K562 (cell line): ENCODE measurements around the gene HEY2. TPM values are rescaled to one million over a fixed set of nuclear protein-coding genes. Genes with fewer than 3 reads are reported as not detected.
A peak's percentile ranks its signal among the peaks of the same experiment; 100 is the strongest.

Experiments
- ARID3B ChIP-seq: fragments of 250-450 bp; sonication (Bioruptor Pico); IDR thresholded peaks from 2 replicates; pipeline ENCODE4 v1.4.0; 2020; ENCODE audit warnings: borderline replicate concordance
- CEBPG ChIP-seq, 3 experiments: fragments of 200-800 bp in 1 of 3; sonication (Bioruptor generic) in 1 of 3; sonication (generic) in 1 of 3; formaldehyde crosslinking in 1 of 3; IDR thresholded peaks in 2 of 3; conservative IDR thresholded peaks in 1 of 3; 2 replicates each; pipeline versions ENCODE4 v1.6.1 to v1.8.0; 2016 to 2022; ENCODE audit warnings: missing compliant biosample characterization in 2 of 3, missing genetic modification characterization in 2 of 3, mild to moderate bottlenecking in 1 of 3, missing genetic modification reagents in 1 of 3
- ETV5 ChIP-seq: sonication (generic); formaldehyde crosslinking; IDR thresholded peaks from 2 replicates; pipeline ENCODE4 v1.4.0; 2020; ENCODE audit warnings: low read depth, mild to moderate bottlenecking, missing genetic modification reagents
- EZH2 ChIP-seq: IDR thresholded peaks from 2 replicates; pipeline ENCODE4 v1.6.1; 2012; ENCODE audit warnings: low read depth, mild to moderate bottlenecking, inconsistent platforms, low read length, borderline replicate concordance
- KDM2B ChIP-seq: fragments of 250-450 bp; sonication (Bioruptor Pico); IDR thresholded peaks from 2 replicates; pipeline ENCODE4 v1.8.0; 2021; ENCODE audit warnings: mild to moderate bottlenecking, moderate library complexity
- PHB ChIP-seq: fragments of 250-450 bp; sonication (Bioruptor Pico); IDR thresholded peaks from 2 replicates; pipeline ENCODE4 v1.5.0; 2021
- PHF20 ChIP-seq: fragments of 450-650 bp; IDR thresholded peaks from 2 replicates; pipeline ENCODE4 v1.6.1; 2018; ENCODE audit not compliant: partially characterized antibody
- POLR2AphosphoS5 ChIP-seq: IDR thresholded peaks from 2 replicates; pipeline ENCODE4 v1.6.1; 2011; ENCODE audit warnings: mild to moderate bottlenecking, low read depth, low read length, moderate library complexity; ENCODE audit not compliant: control insufficient read depth, insufficient read depth
- PTBP1 ChIP-seq: fragments of 200-400 bp; formaldehyde crosslinking; IDR thresholded peaks from 2 replicates; pipeline ENCODE4 v1.6.1; 2017; ENCODE audit warnings: low read depth, low read length
- SFPQ ChIP-seq: fragments of 200-400 bp; formaldehyde crosslinking; IDR thresholded peaks from 2 replicates; pipeline ENCODE4 v1.6.1; 2017; ENCODE audit warnings: mild to moderate bottlenecking, low read depth, low read length, moderate library complexity
- SMAD2 ChIP-seq: fragments of 150-350 bp; IDR thresholded peaks from 2 replicates; pipeline ENCODE4 v1.6.1; 2014; ENCODE audit warnings: low read depth, mild to moderate bottlenecking, low read length
- SMARCE1 ChIP-seq: fragments of 450-650 bp; IDR thresholded peaks from 2 replicates; pipeline ENCODE4 v1.7.1; 2016; ENCODE audit warnings: mild to moderate bottlenecking
- SNIP1 ChIP-seq: fragments of 450-650 bp; IDR thresholded peaks from 2 replicates; pipeline ENCODE4 v1.7.1; 2017; ENCODE audit warnings: low read depth, mild to moderate bottlenecking
- STAG1 ChIP-seq: sonication (generic); formaldehyde crosslinking; IDR thresholded peaks from 2 replicates; pipeline ENCODE4 v1.5.0; 2020; ENCODE audit warnings: missing genetic modification reagents, borderline replicate concordance
- TCFL5 ChIP-seq: fragments of 250-450 bp; sonication (Bioruptor Pico); conservative IDR thresholded peaks from 2 replicates; pipeline ENCODE4 v1.6.1; 2021; ENCODE audit warnings: mild to moderate bottlenecking, moderate library complexity, matching md5 sums
- WHSC1 ChIP-seq: IDR thresholded peaks from one replicate; pipeline ENCODE4 v1.6.1; 2012; ENCODE audit warnings: low read length, control low read depth, inconsistent platforms
- YBX1 ChIP-seq: fragments of 450-650 bp; IDR thresholded peaks from 2 replicates; pipeline ENCODE4 v1.7.1; 2016; ENCODE audit warnings: mild to moderate bottlenecking
- ZEB2 ChIP-seq: fragments of 450-650 bp; IDR thresholded peaks from 2 replicates; pipeline ENCODE4 v1.6.1; 2016
- ZKSCAN8 ChIP-seq: fragments of 200-800 bp; sonication (Bioruptor generic); IDR thresholded peaks from 2 replicates; pipeline ENCODE4 v1.6.1; 2016; ENCODE audit warnings: missing genetic modification characterization, missing compliant biosample characterization
- ZNF316 ChIP-seq: fragments of 450-650 bp; IDR thresholded peaks from 2 replicates; pipeline ENCODE4 v1.6.1; 2016
- ZNF324 ChIP-seq: fragments of 250-450 bp; sonication (Bioruptor Pico); IDR thresholded peaks from 2 replicates; pipeline ENCODE4 v1.4.0; 2020; ENCODE audit warnings: mild to moderate bottlenecking
- ZZZ3 ChIP-seq: fragments of 450-650 bp; IDR thresholded peaks from 2 replicates; pipeline ENCODE4 v1.6.1; 2016; ENCODE audit warnings: antibody characterized with exemption, mild to moderate bottlenecking, moderate library complexity
- polyA plus RNA-seq, 8 experiments: library from polyadenylated mRNA; depleted of rRNA in 4 of 8; stranded (reverse) in 5 of 8; unstranded in 3 of 8; fragments of >200 nt; fragmentation: Nextera tagmentation in 2 of 8; fragmentation: Illumina TruSeq in 1 of 8; extraction: Ambion mirVana in 2 of 8; extraction: Trizol in 1 of 8; gene quantifications; 2 replicates each; pipeline versions ENCODE4 v1.2.1 to v1.2.3, GENCODE V29; 2011 to 2014; ENCODE audit warnings: inconsistent platforms in 1 of 8, missing spikeins in 1 of 8
- total RNA-seq, 7 experiments: library from RNA; depleted of rRNA in 6 of 7; stranded (reverse); fragments of >200 nt in 6 of 7; fragmentation: Illumina TruSeq in 2 of 7; extraction: Trizol in 2 of 7; gene quantifications; 2 replicates each; pipeline versions ENCODE4 v1.2.1 to v1.2.3, GENCODE V29; 2011 to 2021; ENCODE audit warnings: low replicate concordance in 1 of 7
- TF ChIP-seq, protein P1 (sequence below): sonication (generic); formaldehyde crosslinking; IDR thresholded peaks from 2 replicates; pipeline ENCODE4 v1.8.0; 2022; ENCODE audit warnings: missing genetic modification reagents, mild to moderate bottlenecking, borderline replicate concordance

HEY2 gene
- total and polyA plus RNA-seq, 9 of the 15 experiments (the other 6 are each of a cell fraction or from before 2014, with no cell fraction given), result 0.03 to 0.07 (median 0.06) TPM; not detected in 5

- TF ChIP-seq, protein P1, sequence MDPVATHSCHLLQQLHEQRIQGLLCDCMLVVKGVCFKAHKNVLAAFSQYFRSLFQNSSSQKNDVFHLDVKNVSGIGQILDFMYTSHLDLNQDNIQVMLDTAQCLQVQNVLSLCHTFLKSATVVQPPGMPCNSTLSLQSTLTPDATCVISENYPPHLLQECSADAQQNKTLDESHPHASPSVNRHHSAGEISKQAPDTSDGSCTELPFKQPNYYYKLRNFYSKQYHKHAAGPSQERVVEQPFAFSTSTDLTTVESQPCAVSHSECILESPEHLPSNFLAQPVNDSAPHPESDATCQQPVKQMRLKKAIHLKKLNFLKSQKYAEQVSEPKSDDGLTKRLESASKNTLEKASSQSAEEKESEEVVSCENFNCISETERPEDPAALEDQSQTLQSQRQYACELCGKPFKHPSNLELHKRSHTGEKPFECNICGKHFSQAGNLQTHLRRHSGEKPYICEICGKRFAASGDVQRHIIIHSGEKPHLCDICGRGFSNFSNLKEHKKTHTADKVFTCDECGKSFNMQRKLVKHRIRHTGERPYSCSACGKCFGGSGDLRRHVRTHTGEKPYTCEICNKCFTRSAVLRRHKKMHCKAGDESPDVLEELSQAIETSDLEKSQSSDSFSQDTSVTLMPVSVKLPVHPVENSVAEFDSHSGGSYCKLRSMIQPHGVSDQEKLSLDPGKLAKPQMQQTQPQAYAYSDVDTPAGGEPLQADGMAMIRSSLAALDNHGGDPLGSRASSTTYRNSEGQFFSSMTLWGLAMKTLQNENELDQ, result no peak
- TF ChIP-seq TCFL5, result no peak
- TF ChIP-seq CEBPG (CRISPR knock-in tag; IDR thresholded peaks at IDR 0.05), result peak; percentile 63; the same call in 1 of the 2 replicates
- peak in 1 of 2 experiments; percentile 37; a peak in 1 of 4 replicates for TF ChIP-seq CEBPG (tag; conservative IDR thresholded peaks at IDR 0.05 in 1 of 2, IDR thresholded peaks at IDR 0.05 in 1 of 2)
- TF ChIP-seq SFPQ, result no peak
- no peak for TF ChIP-seq WHSC1
- TF ChIP-seq ZNF324 (CRISPR knock-in tag), result no peak
- TF ChIP-seq PHB (CRISPR knock-in tag), result no peak
- no peak for TF ChIP-seq EZH2
- 0 out of 2 replicates have a peak, but pooled peaks have one; percentile 80 for TF ChIP-seq SMARCE1
- TF ChIP-seq POLR2AphosphoS5, result peak; percentile 87
- peak; percentile 85 for TF ChIP-seq ZNF316
- 0 out of 2 replicates have a peak, but pooled peaks have one; percentile 31 for TF ChIP-seq ZEB2
- TF ChIP-seq PHF20, result no peak
- no peak for TF ChIP-seq ARID3B (CRISPR knock-in tag)
- no peak for TF ChIP-seq KDM2B
- TF ChIP-seq STAG1 (CRISPR knock-in tag), result no peak
- no peak for TF ChIP-seq PTBP1
- TF ChIP-seq ETV5 (CRISPR knock-in tag), result 0 out of 2 replicates have a peak, but pooled peaks have one; percentile 21
- TF ChIP-seq ZZZ3, result no peak
- no peak for TF ChIP-seq YBX1
- TF ChIP-seq SNIP1, result no peak
- no peak for TF ChIP-seq ZKSCAN8 (CRISPR knock-in tag)
- TF ChIP-seq SMAD2, result no peak
These were observed 40.3 kb downstream of the HEY2 start (continued) for GRCh38 chr6:125789576-125790357.
